Liver (tissue), 9 donors: Measurements from ENCODE around the gene MED12. TPM values are rescaled to one million over a fixed set of nuclear protein-coding genes. Genes with fewer than 3 reads are reported as not detected.
A peak's percentile ranks its signal among the peaks of the same experiment; 100 is the strongest.

ENCODE experiments used
- DNase-seq: peaks from one replicate; pipeline ENCODE4 v3.0.0-alpha.2; 2017; ENCODE audit warnings: low spot score
- H3K27ac ChIP-seq, 2 donors: one replicate each; pipeline ENCODE4 v1.7.0; 2013; ENCODE audit warnings: inconsistent platforms in 2 of 2, low read length in 2 of 2, control low read depth in 1 of 2, low read depth in 1 of 2, mild to moderate bottlenecking in 1 of 2
- H3K27me3 ChIP-seq, 4 donors: one replicate each; pipeline versions ENCODE4 v1.6.1 to v1.7.0; 2013; ENCODE audit warnings: low read length in 3 of 4, inconsistent platforms in 1 of 4, mild to moderate bottlenecking in 1 of 4, moderate library complexity in 1 of 4; ENCODE audit not compliant: control insufficient read depth in 4 of 4, insufficient read depth in 4 of 4
- H3K36me3 ChIP-seq, 4 donors: one replicate each; pipeline versions ENCODE4 v1.6.1 to v1.7.0; 2013; ENCODE audit warnings: low read length in 3 of 4, mild to moderate bottlenecking in 3 of 4, low read depth in 1 of 4, moderate library complexity in 1 of 4; ENCODE audit not compliant: control insufficient read depth in 4 of 4, insufficient read depth in 3 of 4
- H3K4me1 ChIP-seq, 4 donors: one replicate each; pipeline versions ENCODE4 v1.6.1 to v1.7.0; 2013; ENCODE audit warnings: low read length in 3 of 4, mild to moderate bottlenecking in 3 of 4, moderate library complexity in 1 of 4; ENCODE audit not compliant: control insufficient read depth in 4 of 4, insufficient read depth in 4 of 4
- H3K4me3 ChIP-seq, 3 donors: one replicate each; pipeline versions ENCODE4 v1.6.1 to v1.7.0; 2013; ENCODE audit warnings: low read length in 3 of 3, control low read depth in 1 of 3, low read depth in 1 of 3, mild to moderate bottlenecking in 1 of 3
- H3K9ac ChIP-seq, 2 donors: one replicate each; pipeline ENCODE4 v1.7.0; 2013; ENCODE audit warnings: low read length in 2 of 2, mild to moderate bottlenecking in 2 of 2, moderate library complexity in 2 of 2, control low read depth in 1 of 2, low read depth in 1 of 2
- H3K9me3 ChIP-seq, 4 donors: one replicate each; pipeline versions ENCODE4 v1.6.1 to v1.7.0; 2013; ENCODE audit warnings: low read length in 3 of 4; ENCODE audit not compliant: control insufficient read depth in 4 of 4
- EGR1 ChIP-seq, 2 donors: IDR thresholded peaks; 2 replicates each; pipeline ENCODE4 v1.6.1; 2016 to 2018; ENCODE audit warnings: antibody characterized with exemption in 2 of 2, low read depth in 2 of 2
- FOXA1 ChIP-seq: IDR thresholded peaks from 2 replicates; pipeline ENCODE4 v1.6.1; 2016; ENCODE audit warnings: antibody characterized with exemption
- FOXA2 ChIP-seq: IDR thresholded peaks from 2 replicates; pipeline ENCODE4 v1.6.1; 2016; ENCODE audit warnings: antibody characterized with exemption
- GABPA ChIP-seq, 2 donors: IDR thresholded peaks in 1 of 2; conservative IDR thresholded peaks in 1 of 2; 2 replicates each; pipeline ENCODE4 v1.6.1; 2016; ENCODE audit warnings: antibody characterized with exemption in 2 of 2, mild to moderate bottlenecking in 1 of 2, moderate library complexity in 1 of 2
- HNF4A ChIP-seq, 2 donors: conservative IDR thresholded peaks; 2 replicates each; pipeline ENCODE4 v1.6.1; 2016; ENCODE audit warnings: antibody characterized with exemption in 2 of 2, mild to moderate bottlenecking in 2 of 2
- HNF4G ChIP-seq: IDR thresholded peaks from 2 replicates; pipeline ENCODE4 v1.6.1; 2016; ENCODE audit warnings: antibody characterized with exemption
- JUND ChIP-seq, 2 donors: IDR thresholded peaks; 2 replicates each; pipeline ENCODE4 v1.6.1; 2016; ENCODE audit warnings: antibody characterized with exemption in 2 of 2
- MAX ChIP-seq: IDR thresholded peaks from 2 replicates; pipeline ENCODE4 v1.6.1; 2016; ENCODE audit warnings: antibody characterized with exemption
- NR2F2 ChIP-seq: IDR thresholded peaks from 2 replicates; pipeline ENCODE4 v1.6.1; 2016; ENCODE audit warnings: antibody characterized with exemption
- RAD21 ChIP-seq, 2 donors: IDR thresholded peaks; 2 replicates each; pipeline ENCODE4 v1.6.1; 2016; ENCODE audit warnings: antibody characterized with exemption in 2 of 2, mild to moderate bottlenecking in 2 of 2
- REST ChIP-seq: IDR thresholded peaks from 2 replicates; pipeline ENCODE4 v1.6.1; 2016; ENCODE audit warnings: antibody characterized with exemption, mild to moderate bottlenecking
- RXRA ChIP-seq, 2 donors: IDR thresholded peaks; 2 replicates each; pipeline ENCODE4 v1.6.1; 2017 to 2018; ENCODE audit warnings: antibody characterized with exemption in 2 of 2, mild to moderate bottlenecking in 1 of 2
- SP1 ChIP-seq: IDR thresholded peaks from 2 replicates; pipeline ENCODE4 v1.6.1; 2018; ENCODE audit warnings: antibody characterized with exemption, mild to moderate bottlenecking
- TAF1 ChIP-seq: conservative IDR thresholded peaks from 2 replicates; pipeline ENCODE4 v1.6.1; 2016; ENCODE audit warnings: antibody characterized with exemption, mild to moderate bottlenecking
- YY1 ChIP-seq: IDR thresholded peaks from 2 replicates; pipeline ENCODE4 v1.6.1; 2016; ENCODE audit warnings: antibody characterized with exemption, mild to moderate bottlenecking
- WGBS: extraction: QIAGEN DNeasy Blood & Tissue Kit; methylation state at CpG from one replicate; pipeline ENCODE4 v1.1.7; 2013; 5-methylcytosine and 5-hydroxymethylcytosine counted together
- polyA plus RNA-seq, 2 donors: library from polyadenylated mRNA; stranded (reverse) in 1 of 2; unstranded in 1 of 2; fragments of 200-250 nt in 1 of 2; fragments of >200 nt in 1 of 2; fragmentation: Nextera tagmentation in 1 of 2; extraction: Ambion mirVana in 1 of 2; gene quantifications; one replicate each; pipeline versions ENCODE4 v1.2.1 to v1.2.3, GENCODE V29; 2013 to 2015
- total RNA-seq, 2 donors: library from RNA; depleted of rRNA; stranded (reverse); fragments of >200 nt; gene quantifications; one replicate each; pipeline ENCODE4 v1.2.3, GENCODE V29; 2014
- TF ChIP-seq, protein P1 (sequence below): IDR thresholded peaks from 2 replicates; pipeline ENCODE4 v1.6.1; 2016; ENCODE audit warnings: antibody characterized with exemption
- TF ChIP-seq, protein P2 (sequence below): fragments of 150-350 bp; IDR thresholded peaks from 2 replicates; pipeline ENCODE4 v1.5.1; 2017; ENCODE audit warnings: improper control_type of control experiment, low read depth, low read length; ENCODE audit not compliant: missing input control
- TF ChIP-seq, protein P3 (sequence below): IDR thresholded peaks from 2 replicates; pipeline ENCODE4 v1.6.1; 2016; ENCODE audit warnings: antibody characterized with exemption
- donor health status: healthy.
- donor health status: healthy.
- donor health status: healthy.
- donor health status: healthy.
- donor health status: healthy.

MED12 gene
- total and polyA plus RNA-seq, 4 donors, result 3.2 to 25.6 (median 9.3) TPM

GRCh38 chrX:71182871-71183270 lies 64.5 kb downstream of the MED12 start:
- DNase-seq, result no peak
- H3K27ac ChIP-seq, result peak overlapping the region; percentile 93
- no peaks in the 10 kb centered on the region for H3K9me3 ChIP-seq
- TF ChIP-seq NR2F2 (no peak), FOXA2 (no peak), FOXA1 (no peak), YY1 (no peak), REST (no peak), RXRA (IDR thresholded peaks at IDR 0.05) (no peak), HNF4G (no peak), EGR1 (IDR thresholded peaks at IDR 0.05; ENCODE audit: low read depth in 2 of 2) (no peak), SP1 (no peak), JUND (IDR thresholded peaks at IDR 0.05) (no peak), GABPA (IDR thresholded peaks at IDR 0.05 in 1 of 2, conservative IDR thresholded peaks at IDR 0.05 in 1 of 2) (no peak), HNF4A (conservative IDR thresholded peaks at IDR 0.05) (no peak), TAF1 (no peak), RAD21 (IDR thresholded peaks at IDR 0.05) (no peak)
- TF ChIP-seq, protein P1, sequence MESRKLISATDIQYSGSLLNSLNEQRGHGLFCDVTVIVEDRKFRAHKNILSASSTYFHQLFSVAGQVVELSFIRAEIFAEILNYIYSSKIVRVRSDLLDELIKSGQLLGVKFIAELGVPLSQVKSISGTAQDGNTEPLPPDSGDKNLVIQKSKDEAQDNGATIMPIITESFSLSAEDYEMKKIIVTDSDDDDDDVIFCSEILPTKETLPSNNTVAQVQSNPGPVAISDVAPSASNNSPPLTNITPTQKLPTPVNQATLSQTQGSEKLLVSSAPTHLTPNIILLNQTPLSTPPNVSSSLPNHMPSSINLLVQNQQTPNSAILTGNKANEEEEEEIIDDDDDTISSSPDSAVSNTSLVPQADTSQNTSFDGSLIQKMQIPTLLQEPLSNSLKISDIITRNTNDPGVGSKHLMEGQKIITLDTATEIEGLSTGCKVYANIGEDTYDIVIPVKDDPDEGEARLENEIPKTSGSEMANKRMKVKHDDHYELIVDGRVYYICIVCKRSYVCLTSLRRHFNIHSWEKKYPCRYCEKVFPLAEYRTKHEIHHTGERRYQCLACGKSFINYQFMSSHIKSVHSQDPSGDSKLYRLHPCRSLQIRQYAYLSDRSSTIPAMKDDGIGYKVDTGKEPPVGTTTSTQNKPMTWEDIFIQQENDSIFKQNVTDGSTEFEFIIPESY, result no peak
- TF ChIP-seq, protein P2, sequence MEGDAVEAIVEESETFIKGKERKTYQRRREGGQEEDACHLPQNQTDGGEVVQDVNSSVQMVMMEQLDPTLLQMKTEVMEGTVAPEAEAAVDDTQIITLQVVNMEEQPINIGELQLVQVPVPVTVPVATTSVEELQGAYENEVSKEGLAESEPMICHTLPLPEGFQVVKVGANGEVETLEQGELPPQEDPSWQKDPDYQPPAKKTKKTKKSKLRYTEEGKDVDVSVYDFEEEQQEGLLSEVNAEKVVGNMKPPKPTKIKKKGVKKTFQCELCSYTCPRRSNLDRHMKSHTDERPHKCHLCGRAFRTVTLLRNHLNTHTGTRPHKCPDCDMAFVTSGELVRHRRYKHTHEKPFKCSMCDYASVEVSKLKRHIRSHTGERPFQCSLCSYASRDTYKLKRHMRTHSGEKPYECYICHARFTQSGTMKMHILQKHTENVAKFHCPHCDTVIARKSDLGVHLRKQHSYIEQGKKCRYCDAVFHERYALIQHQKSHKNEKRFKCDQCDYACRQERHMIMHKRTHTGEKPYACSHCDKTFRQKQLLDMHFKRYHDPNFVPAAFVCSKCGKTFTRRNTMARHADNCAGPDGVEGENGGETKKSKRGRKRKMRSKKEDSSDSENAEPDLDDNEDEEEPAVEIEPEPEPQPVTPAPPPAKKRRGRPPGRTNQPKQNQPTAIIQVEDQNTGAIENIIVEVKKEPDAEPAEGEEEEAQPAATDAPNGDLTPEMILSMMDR, result no peak
- TF ChIP-seq, protein P3, sequence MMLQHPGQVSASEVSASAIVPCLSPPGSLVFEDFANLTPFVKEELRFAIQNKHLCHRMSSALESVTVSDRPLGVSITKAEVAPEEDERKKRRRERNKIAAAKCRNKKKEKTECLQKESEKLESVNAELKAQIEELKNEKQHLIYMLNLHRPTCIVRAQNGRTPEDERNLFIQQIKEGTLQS, result no peak
- H3K4me3 ChIP-seq, result peak overlapping the region in 1 of 3 donors; percentile 38
- peaks cover 2 to 38% (median 30%) of the 10 kb centered on the region in 4 donors for H3K4me1 ChIP-seq
- H3K36me3 ChIP-seq, result no peaks in the 10 kb centered on the region
- peak overlapping the region in 1 of 2 donors; percentile 31 for H3K9ac ChIP-seq
- WGBS, result 24% methylated on average over 2 of the region's 2 CpGs
- peaks cover 0 to 3% (median 0%) of the 10 kb centered on the region in 4 donors for H3K27me3 ChIP-seq

DNA sequence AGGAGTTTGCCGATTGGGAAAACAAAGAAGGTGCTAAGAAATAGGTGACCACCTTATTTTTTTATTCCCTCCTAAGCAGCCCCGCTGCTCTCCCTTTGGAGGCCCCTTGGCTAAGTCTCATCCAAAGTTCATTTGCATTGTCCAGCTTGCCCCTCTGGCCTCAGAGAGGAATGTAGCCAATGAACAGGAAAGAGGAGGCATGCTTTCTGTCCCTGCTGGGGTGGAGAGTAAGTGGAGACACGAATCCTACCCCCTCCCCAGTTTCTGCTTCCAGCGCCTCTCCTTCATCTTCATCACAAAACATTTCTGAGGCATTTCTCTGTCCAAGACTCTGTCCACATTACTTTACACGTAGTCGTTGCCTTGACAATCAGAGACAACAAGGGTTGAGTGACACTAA lies 64.9 kb downstream of the MED12 start:
- 49% methylated on average over 6 of the region's 6 CpGs for WGBS
- Histone ChIP-seq H3K9me3 (no peaks in the 10 kb centered on the region), H3K27ac (no peak overlapping the region), H3K9ac (no peak overlapping the region), H3K4me3 (no peak overlapping the region), H3K36me3 (no peaks in the 10 kb centered on the region), H3K4me1 (peaks cover 2 to 38% (median 30%) of the 10 kb centered on the region in 4 donors), H3K27me3 (peaks cover 0 to 3% (median 0%) of the 10 kb centered on the region in 4 donors)
- TF ChIP-seq, protein P3, result no peak
- TF ChIP-seq YY1 (no peak), TAF1 (no peak), EGR1 (IDR thresholded peaks at IDR 0.05; ENCODE audit: low read depth in 2 of 2) (no peak), HNF4A (conservative IDR thresholded peaks at IDR 0.05) (no peak), HNF4G (no peak), MAX (no peak)
- TF ChIP-seq, protein P1, result no peak
- DNase-seq, result no peak
